CD4-positive, alpha-beta T cell treated with Interferon alpha-2 for 1 hour (primary cell): ENCODE data around the gene PTCH2.

Experiments
- DNase-seq, 2 donors: peaks; one replicate each; pipeline ENCODE4 v3.0.0-alpha.2; 2020 to 2022

Gene PTCH2

GRCh38 chr1:44777969-44778635, 65.0 kb downstream of the PTCH2 start:
- no peak for DNase-seq

GRCh38 chr1:44777547-44777946, 65.5 kb downstream of the PTCH2 start:
- no peak for DNase-seq

DNA sequence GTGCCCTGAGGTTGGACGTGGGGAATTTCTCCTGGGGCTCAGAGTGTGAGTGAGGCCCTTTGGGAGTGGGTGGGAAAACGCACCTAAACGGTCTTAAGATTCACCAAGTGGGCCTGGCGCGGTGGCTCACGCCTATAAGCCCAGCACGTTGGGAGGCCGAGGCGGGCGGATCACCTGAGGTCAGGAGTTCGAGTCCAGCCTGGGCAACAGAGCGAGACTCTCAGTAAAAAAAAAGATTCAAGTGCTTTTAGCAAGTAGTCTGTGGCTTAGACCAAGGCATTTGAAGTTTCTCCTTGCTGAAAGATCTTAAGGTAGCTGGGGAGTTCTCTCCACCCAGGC, 66.4 kb downstream of the PTCH2 start:
- DNase-seq: no peak

DNA sequence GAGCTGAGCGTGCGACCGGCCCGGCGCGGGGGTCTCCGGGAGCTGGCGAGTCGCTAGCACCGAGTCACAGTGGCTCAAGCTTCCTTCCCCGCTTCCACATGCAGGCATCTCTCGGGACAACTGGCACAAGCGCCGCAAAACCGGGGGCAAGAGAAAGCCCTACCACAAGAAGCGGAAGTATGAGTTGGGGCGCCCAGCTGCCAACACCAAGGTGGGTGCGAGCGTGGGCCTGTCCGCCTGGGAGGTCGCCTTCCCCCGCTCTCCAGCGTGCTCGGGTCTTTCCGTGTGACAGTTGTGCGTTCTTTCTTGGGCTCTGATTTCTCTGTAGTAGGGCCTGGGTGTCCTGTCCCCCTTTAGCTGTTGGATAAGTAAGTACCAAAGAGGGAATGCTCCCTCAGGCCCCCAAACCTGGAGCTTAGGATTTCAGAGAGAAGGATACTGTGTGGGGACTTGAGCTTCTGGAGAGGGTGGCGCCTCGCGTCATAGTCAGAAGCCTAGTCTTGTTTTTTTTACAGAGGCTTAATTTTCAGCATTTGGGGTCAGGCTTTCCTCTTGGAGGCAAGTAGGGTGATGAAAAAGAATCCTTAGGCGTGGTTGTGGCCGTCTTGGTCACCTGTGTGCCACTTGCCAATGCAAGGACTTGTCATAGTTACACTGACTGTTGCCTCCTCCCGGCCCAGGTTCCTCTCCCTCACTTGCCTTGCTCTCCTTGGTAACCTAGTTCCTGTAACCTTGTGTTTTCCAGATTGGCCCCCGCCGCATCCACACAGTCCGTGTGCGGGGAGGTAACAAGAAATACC, 66.9 kb downstream of the PTCH2 start:
- DNase-seq: peak; percentile 39 to 55

DNA sequence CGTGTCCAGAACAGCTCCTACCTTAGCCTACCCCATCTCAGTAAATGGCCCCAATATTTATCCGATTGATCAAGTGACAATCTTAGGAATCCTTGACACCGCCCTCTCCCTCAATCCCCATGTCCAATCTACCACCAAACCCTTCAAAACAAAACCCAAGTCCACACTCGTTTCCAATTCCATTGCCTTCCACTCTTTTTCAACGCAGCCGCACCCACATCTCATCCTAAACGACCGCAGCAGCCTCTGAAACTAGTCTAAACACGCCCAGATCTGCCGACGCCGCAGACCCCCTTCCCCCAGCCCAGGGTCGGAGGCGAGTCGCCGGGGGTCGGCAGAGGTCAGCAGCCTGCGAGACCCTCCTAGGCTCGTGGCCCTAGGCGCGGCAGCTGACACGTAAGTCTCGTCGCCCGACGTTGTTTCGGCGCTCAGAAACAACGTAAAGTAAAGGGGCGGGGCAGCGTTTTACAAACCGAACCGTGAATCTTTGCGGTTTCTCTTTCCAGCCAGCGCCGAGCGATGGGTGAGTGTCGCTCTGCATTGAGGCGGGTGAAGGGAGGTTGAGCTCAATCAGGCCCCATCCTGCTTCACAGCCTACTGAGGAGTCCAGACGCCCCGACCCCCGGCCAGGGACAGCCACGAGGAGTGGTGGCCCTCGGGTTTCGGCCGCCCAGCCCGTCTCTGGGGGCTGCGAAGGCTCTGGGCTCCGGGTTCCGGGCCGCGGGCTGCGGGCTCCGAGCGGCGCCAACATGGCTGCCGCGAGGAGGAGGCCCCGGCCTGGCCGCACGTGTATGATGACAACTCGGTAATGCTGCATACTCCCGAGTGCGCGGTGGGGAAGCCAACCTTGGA, 67.7 kb downstream of the PTCH2 start, which contains the start of gene RPS8:
Gene RPS8, plus strand, starts transcription at position 463 of the 852 bp plus-strand sequence. Its CDS starts 57 bp downstream, at position 520.
- DNase-seq: peak; percentile 88 to 92
